Activated effector memory CD4-positive, alpha-beta T cell treated with anti-CD3 and anti-CD28 coated beads, Interleukin-2, amount 50 U/mL, for 16 hours (primary cell): ENCODE data around the gene RGN.
"Not testable (repeated sequence)": the region's sequence is repeated elsewhere in the genome, so short reads cannot be mapped to it uniquely, and the experiment has no call there.

Source experiments
- DNase-seq: peaks from one replicate; pipeline ENCODE4 v3.0.0-alpha.2; 2020

The RGN gene

GRCh38 chrX:47078129-47079043, at the start of gene RGN:
Gene RGN, plus strand, starts transcription at chrX:47078443. Its CDS starts 2,702 bp downstream, at chrX:47081145.
- DNase-seq: no peak

- no peak for DNase-seq
These were observed 47.9 kb upstream of the RGN start for GRCh38 chrX:47030339-47030738.

- DNase-seq: no peak
These were observed 30.3 kb upstream of the RGN start for GRCh38 chrX:47047989-47048388.

GRCh38 chrX:47059142-47059874, 18.9 kb upstream of the RGN start:
- DNase-seq: no peak

GRCh38 chrX:47060708-47061107, 17.5 kb upstream of the RGN start:
- no peak for DNase-seq

- no peak for DNase-seq
These were observed 16.9 kb upstream of the RGN start for GRCh38 chrX:47061238-47061919.

GRCh38 chrX:47063179-47063578, 15.1 kb upstream of the RGN start:
- DNase-seq: no peak

GRCh38 chrX:47068214-47068613, 10.0 kb upstream of the RGN start:
- DNase-seq: no peak

- DNase-seq: no peak
These were observed 9.5 kb upstream of the RGN start for GRCh38 chrX:47068720-47069119.

GRCh38 chrX:47080215-47080914, 2.1 kb downstream of the RGN start:
- no peak for DNase-seq

GRCh38 chrX:47080915-47081236, 2.6 kb downstream of the RGN start:
- no peak for DNase-seq

GRCh38 chrX:47091149-47091775, 13.0 kb downstream of the RGN start:
- no peak for DNase-seq

- no peak for DNase-seq
These were observed 15.0 kb downstream of the RGN start for GRCh38 chrX:47093248-47093647.

- DNase-seq: no peak
These were observed 15.6 kb downstream of the RGN start for GRCh38 chrX:47093860-47094259.

GRCh38 chrX:47097018-47097417, 18.8 kb downstream of the RGN start:
- no peak for DNase-seq

- DNase-seq: no peak
These were observed 20.3 kb downstream of the RGN start for GRCh38 chrX:47098338-47099094.

GRCh38 chrX:47101206-47101605, 23.0 kb downstream of the RGN start:
- no peak for DNase-seq

- DNase-seq: not testable (repeated sequence)
These were observed 32.8 kb downstream of the RGN start for GRCh38 chrX:47110936-47111615.

- no peak for DNase-seq
These were observed 34.2 kb downstream of the RGN start for GRCh38 chrX:47112316-47112954.

GRCh38 chrX:47116551-47117110, 38.4 kb downstream of the RGN start:
- not testable (repeated sequence) for DNase-seq
